ENCODE measurements around the gene ZBTB46.

The ZBTB46 gene

DNA sequence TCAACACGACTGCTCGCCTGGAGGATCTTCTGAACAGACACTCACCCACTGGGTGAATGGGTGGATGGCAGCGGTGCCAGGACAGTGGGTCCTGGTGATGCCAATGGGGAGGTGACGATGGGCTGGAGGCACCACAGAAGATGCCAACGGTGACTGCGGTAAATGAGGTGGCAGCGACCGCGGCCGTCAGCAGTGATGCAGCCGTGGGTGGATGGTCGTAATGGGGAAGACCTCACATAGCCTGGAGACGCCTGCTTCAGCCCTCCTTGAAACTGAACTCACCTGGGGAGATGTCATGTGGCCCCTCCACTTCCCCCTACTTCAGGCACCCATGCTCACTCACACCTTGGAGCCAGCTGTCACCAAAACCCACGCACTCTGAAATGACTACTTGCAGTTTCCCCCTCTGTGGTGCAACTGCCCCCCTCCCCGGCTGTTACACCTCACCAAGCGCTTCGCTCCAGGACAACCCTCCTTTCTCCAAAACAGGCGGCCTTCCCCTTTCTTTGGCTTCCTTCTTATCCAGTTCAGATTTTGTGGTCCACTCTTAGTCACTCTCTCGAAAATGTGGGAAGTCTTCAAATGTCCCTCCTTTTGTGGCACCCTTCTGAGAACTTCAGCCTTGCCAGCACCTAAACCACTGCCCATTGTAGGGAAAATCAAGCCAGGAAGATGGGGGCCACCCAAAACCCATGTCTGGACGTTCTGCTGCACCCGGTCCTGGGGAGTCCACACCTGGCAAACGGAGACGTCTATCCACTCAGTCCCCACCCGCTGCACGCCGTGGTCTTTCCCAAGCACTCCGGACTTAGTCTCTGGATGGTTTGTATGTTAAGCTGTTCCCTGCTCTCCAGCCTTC, 19.9 kb upstream of the ZBTB46 start:
- TF ChIP-seq, protein P1, sequence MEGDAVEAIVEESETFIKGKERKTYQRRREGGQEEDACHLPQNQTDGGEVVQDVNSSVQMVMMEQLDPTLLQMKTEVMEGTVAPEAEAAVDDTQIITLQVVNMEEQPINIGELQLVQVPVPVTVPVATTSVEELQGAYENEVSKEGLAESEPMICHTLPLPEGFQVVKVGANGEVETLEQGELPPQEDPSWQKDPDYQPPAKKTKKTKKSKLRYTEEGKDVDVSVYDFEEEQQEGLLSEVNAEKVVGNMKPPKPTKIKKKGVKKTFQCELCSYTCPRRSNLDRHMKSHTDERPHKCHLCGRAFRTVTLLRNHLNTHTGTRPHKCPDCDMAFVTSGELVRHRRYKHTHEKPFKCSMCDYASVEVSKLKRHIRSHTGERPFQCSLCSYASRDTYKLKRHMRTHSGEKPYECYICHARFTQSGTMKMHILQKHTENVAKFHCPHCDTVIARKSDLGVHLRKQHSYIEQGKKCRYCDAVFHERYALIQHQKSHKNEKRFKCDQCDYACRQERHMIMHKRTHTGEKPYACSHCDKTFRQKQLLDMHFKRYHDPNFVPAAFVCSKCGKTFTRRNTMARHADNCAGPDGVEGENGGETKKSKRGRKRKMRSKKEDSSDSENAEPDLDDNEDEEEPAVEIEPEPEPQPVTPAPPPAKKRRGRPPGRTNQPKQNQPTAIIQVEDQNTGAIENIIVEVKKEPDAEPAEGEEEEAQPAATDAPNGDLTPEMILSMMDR (IDR thresholded peaks at IDR 0.05) = no peak

DNA sequence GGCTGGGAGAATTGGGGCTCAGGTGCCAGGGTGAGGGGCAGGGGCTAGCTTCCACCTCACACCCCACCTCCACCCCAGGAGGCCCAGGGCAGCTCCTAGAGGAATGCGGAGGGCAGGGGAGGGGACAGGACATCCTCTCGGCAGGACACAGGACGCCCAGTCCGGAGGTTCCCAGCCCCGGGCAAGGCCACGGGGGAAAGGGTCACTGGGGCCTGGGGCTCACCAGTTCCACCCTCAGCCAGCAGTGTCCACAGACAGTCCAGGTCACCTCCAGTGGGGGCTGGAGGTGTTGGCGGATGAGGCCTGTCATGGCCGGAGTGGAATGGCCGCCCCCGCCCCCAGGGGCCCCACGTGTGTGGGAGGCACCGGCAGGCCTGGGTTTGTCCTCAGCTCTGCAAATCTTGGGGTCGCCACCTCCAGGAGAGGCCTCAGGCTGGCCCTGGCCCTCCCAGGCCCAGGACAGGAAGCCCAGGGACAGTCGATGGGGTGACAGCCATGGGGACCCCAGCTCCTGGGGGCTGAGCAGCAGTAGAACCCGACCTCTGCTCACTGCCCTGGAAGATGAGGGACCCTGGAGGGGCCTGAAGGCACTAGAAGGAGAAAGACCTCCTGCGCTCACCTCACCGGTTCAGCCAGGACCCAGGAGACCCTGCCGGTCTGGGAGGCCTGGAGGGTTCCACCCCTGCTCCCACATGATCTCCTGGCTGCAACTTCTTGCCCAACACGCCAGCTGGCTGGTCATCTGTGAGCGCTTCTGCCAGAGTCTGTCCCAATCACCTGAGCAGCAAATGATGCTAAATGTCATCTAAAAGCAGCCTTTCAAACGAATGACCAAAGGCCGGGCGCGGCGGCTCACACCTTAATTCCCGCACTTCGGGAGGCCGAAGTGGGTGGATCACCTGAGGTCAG, 17.2 kb upstream of the ZBTB46 start:
- TF ChIP-seq, protein P1 (IDR thresholded peaks at IDR 0.05) = no peak

DNA sequence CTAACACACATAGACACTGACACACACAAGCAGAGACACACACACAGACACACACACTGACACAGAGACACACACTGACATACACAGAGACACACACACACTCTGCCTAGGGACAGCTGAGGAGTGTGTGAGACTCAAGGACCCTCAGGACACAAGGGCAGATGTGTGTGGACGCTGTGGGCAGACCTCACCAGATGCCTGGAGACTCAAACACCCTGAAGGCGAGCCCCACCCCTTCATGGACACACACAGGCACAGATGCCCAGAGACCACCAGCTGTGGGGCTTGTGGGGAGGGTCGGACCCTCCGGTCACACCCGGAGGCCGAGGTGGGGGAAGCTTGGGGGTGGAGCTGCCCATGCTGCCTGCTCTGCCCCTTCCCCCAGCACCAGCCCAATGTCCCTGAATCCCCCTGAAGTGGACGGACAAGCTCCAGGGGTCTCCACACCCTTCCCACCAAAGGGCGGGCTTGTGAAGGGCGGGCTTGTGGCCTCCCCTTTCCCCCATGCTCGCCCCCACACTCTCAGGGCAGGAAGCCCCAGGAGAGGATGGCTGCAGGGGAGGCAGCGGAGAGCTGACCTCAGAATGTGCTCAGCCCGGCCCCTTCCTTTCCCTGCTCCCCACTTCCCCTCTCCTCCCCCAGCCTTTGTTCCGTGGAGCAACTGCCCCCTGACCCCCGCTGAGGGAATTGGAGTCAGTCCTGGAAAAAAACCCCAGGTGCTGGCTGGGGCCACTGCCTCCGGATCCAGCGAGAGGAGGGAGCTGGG, 16.4 kb upstream of the ZBTB46 start:
- TF ChIP-seq, protein P1 (IDR thresholded peaks at IDR 0.05) = no peak

DNA sequence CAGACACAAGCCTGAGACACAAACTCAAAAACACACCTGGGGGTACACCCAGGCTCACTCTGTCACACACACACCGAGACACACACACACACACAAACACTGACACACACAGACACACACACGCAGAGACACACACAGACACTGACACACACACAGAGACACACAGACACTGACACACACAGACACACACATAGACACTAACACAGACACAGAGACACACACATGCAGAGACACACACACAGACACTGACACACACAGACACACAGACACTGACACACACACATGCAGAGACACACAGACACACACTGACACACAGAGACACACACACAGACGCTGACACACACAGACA, 15.8 kb upstream of the ZBTB46 start:
- TF ChIP-seq, protein P1 (IDR thresholded peaks at IDR 0.05) = no peak

DNA sequence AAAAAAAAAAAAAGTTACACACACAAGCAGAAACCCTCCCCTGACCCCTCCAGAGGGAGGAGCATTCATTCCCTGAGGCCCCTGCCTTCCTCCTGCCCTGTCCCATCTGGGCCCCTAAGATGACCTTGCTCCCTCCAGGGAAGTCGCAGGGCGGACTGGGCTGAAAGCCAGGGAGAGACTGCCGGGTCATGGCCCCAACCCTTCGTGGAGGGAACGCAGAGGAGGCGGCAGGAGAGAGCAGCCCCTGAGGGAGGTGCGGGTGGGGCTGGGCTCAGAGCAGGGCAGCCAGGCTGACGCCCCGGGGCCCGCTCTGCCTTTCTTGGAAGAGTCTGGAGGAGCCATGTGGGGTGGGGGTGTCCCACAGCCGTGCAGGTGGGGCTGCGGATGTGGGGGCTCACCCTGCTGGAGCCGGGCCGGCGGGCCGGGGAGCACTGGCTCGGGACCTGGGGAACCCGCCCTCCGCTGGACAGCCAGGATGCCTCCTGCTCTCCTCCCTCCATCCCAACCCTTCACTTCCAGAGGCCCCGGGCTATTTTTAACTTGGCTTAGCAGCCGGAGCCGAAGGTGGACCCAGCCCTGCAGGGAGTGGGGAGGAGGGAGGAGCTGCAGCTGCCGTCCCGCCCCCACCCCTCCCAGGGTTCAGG, 15.2 kb upstream of the ZBTB46 start:
- TF ChIP-seq, protein P1 (IDR thresholded peaks at IDR 0.05) = no peak

DNA sequence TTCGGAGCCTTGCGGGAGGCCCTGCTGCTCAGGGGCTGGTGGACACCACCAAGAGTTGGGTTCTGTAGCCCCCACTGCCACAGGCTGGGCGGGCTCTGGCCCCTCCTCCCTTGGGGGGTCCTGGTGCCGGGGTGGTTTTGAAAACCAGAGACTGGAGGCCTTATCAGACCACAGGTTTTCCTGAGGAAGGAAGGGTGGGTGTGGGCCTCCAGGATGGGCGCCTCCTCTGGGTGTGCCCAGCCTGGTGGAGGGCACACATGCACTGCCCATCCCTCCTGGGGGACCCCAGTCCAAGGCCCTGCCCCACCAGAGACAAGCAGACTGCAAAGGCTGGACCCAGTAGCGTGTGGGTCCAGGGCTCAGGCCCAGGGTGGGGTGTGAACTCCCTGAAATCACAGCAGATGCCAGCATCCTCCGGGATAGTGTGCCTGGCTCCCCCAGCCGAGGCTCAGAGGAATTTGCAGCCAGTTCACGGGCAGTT, 13.5 kb upstream of the ZBTB46 start:
- TF ChIP-seq, protein P1 (IDR thresholded peaks at IDR 0.05) = no peak

DNA sequence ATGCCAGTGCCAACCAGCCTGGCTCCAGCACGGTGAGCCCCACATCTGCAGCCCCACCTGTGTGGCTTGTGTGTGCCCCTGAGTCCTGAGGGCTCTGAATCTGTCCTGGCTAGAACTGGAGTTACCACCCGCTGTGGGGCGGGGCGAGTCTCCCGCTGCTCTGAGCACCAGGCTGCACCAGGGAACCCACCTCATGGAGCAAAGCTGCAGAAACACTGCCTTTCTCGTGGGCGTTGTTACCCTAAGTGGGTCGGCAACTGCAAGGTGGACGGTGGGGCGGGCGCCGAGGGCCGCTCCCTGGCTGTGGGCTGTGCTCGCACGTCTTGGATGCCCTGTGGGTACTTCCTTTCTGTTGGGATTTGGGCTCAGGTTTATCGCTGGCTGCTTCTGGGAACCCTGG, 12.7 kb upstream of the ZBTB46 start:
- TF ChIP-seq, protein P1 (IDR thresholded peaks at IDR 0.05) = no peak
